ENCODE measurements around the gene ADGRD2.

Gene ADGRD2

DNA sequence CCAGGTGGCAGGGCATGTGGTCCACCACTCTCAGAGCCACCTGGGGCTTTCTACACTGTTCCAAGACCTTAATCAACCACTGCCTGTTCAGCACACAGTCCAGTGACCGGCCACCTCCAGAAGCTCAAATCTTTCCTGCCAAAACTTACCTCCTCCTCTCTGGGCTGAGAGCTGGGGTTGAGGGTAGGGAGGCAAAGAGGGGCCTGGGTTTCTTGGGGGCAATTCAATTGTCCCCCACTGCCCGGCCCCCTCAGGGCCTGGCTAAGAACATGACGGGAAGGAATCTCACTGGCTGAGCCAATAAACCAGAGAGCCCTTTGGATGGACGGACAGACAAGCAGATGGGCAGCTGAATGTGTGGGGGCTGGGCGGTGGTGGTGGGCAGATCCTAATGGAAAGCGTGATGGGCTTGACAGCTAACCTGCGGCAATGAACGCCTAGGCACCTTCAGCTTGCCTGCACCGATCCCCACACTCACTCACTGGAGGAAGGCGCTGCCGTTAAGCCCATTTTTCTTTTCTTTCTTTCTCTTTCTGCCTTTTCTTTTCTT, 51.6 kb downstream of the ADGRD2 start:
- no peak overlapping the region for H3K27ac ChIP-seq (ENCODE audit: low read length)
- peaks cover 0 to 18% of the 10 kb centered on the region in 2 donors for H3K4me1 ChIP-seq (ENCODE audit: control insufficient read depth in 1 of 2, insufficient read depth in 2 of 2, low read length in 2 of 2)
- no peaks in the 10 kb centered on the region for H3K9me3 ChIP-seq (ENCODE audit: control insufficient read depth in 1 of 2, low read length in 2 of 2)
- no peaks in the 10 kb centered on the region for H3K36me3 ChIP-seq (ENCODE audit: control insufficient read depth in 1 of 2, insufficient read depth in 2 of 2, low read length in 2 of 2)
- H3K27me3 ChIP-seq (ENCODE audit: low read depth, low read length) = peaks cover 46% of the 10 kb centered on the region
- no peak overlapping the region for H3K4me3 ChIP-seq (ENCODE audit: low read depth in 1 of 2, low read length in 2 of 2)

DNA sequence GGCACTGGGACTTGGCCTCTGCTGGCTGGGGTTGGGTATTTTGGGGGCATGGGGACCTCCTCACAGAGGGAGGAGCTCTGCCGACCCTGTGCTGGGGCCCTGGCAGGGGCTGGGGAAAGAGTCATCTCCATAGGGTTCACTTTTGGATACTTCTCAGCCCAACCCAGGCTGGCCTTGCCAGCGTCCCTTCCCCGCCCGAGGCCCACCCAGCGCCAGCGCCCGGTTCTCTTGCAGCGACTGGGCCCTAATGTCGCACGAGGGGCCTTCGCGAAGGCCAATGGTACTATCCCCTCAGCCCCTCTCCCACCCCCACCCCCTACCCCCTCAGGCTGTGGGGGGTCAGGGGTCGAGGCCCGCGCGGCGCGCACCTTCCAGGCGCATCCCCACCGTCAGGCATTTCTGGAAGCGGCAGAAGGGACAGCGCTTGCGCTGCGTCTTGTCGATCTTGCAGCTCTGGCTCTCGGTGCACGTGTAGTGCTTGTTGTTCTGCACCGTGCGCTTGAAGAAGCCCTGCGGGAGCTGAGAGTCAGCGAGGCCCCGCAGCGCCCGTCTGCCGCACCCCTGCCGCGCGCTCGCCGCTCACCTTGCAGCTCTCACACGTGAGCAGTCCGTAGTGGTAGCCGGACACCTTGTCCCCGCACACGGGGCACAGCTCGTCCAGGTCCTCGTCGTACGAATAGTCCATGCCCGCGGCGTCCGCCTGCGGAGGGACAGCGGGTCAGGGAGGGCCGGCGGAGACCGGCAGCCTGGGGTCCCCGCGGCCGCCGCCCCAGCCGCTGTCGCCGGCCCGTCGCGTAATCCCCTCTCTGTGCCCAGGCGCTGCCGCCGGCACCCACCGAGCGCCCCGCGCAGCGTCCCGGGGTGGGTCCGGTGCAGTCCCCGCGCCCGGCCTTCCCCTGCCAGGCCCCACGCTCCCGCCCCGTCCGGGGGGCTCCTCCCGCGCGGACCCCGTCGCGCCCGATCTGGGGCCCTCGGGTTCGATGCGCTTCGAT, 52.8 kb downstream of the ADGRD2 start:
- Histone ChIP-seq H3K36me3 (ENCODE audit: control insufficient read depth in 1 of 2, insufficient read depth in 2 of 2, low read length in 2 of 2) (no peaks in the 10 kb centered on the region), H3K4me3 (ENCODE audit: low read depth in 1 of 2, low read length in 2 of 2) (no peak overlapping the region), H3K4me1 (ENCODE audit: control insufficient read depth in 1 of 2, insufficient read depth in 2 of 2, low read length in 2 of 2) (peaks cover 0 to 18% of the 10 kb centered on the region in 2 donors), H3K27me3 (ENCODE audit: low read depth, low read length) (peaks cover 46% of the 10 kb centered on the region), H3K27ac (ENCODE audit: low read length) (no peak overlapping the region), H3K9me3 (ENCODE audit: control insufficient read depth in 1 of 2, low read length in 2 of 2) (no peaks in the 10 kb centered on the region)

DNA sequence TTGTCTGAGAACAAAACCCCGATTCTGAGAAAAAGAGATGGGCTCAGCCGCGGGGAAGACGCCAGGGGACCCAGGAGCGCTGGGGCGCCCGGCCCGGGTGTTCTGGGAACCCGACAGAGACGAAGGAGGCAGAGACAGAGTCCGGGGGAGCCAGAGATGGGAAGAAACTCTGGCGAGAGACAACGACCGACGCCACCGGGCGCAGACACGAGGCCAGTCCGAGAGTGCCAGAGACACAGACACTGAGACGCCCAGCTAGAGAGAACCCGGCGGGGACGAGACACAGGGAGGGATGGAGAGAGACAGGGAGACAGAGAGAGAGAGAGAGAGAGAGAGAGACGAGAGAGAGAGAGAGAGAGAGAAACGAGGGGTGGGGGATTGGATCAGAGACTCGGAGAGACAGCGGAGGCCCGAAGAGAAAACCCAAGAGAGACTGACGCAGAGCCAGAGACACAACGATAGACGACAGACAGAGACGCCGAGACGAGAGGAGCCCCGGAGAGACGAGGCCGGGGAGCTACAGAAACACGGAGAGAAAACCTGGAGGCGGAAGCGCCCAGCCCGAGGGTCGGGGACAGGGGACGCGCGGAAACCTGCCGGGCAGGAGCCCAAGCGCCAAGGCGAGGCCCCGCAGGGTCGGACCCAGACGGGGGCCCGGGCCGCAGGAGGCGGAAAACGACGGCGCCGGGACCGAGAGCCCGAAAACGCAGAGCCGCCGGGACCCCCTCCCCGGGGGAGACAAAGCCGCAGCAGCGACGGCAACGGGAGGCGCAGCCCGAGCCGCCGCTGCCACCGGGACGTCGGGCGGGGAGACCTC, 53.7 kb downstream of the ADGRD2 start:
- Histone ChIP-seq H3K4me3 (ENCODE audit: low read depth in 1 of 2, low read length in 2 of 2) (peak overlapping the region in 1 of 2 donors; percentile 49), H3K4me1 (ENCODE audit: control insufficient read depth in 1 of 2, insufficient read depth in 2 of 2, low read length in 2 of 2) (peaks cover 0 to 18% of the 10 kb centered on the region in 2 donors), H3K27ac (ENCODE audit: low read length) (no peak overlapping the region), H3K9me3 (ENCODE audit: control insufficient read depth in 1 of 2, low read length in 2 of 2) (no peaks in the 10 kb centered on the region), H3K36me3 (ENCODE audit: control insufficient read depth in 1 of 2, insufficient read depth in 2 of 2, low read length in 2 of 2) (no peaks in the 10 kb centered on the region), H3K27me3 (ENCODE audit: low read depth, low read length) (peaks cover 46% of the 10 kb centered on the region)

DNA sequence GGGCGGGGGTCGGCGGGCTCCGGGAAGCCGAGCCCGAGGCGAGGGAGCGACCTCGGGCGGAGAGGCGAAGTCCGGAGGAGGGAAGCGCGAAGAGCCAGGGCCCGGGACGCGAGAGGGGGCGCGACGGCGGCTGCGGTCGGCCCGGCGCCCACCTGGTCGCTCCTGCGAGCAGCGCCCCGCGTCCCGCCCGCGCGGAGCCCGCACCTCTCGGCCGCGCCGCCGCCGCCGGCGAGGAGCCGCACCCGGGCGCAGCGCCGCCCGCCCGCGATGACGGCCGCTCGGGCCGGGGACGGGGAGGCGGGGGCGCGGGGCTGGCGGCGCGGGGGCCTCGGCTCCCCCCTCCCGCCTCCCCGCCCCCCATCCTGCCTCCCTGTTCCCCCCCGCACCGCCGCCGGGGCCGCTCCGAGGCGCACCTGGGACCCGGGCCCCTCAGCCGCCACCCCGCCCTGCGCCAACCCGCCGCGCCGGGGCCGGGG, 54.3 kb downstream of the ADGRD2 start:
- peaks cover 46% of the 10 kb centered on the region for H3K27me3 ChIP-seq (ENCODE audit: low read depth, low read length)
- H3K4me1 ChIP-seq (ENCODE audit: control insufficient read depth in 1 of 2, insufficient read depth in 2 of 2, low read length in 2 of 2) = peaks cover 0 to 18% of the 10 kb centered on the region in 2 donors
- H3K27ac ChIP-seq (ENCODE audit: low read length) = no peak overlapping the region
- H3K9me3 ChIP-seq (ENCODE audit: control insufficient read depth in 1 of 2, low read length in 2 of 2) = no peaks in the 10 kb centered on the region
- peak overlapping the region in 1 of 2 donors; percentile 49 for H3K4me3 ChIP-seq (ENCODE audit: low read depth in 1 of 2, low read length in 2 of 2)
- no peaks in the 10 kb centered on the region for H3K36me3 ChIP-seq (ENCODE audit: control insufficient read depth in 1 of 2, insufficient read depth in 2 of 2, low read length in 2 of 2)

DNA sequence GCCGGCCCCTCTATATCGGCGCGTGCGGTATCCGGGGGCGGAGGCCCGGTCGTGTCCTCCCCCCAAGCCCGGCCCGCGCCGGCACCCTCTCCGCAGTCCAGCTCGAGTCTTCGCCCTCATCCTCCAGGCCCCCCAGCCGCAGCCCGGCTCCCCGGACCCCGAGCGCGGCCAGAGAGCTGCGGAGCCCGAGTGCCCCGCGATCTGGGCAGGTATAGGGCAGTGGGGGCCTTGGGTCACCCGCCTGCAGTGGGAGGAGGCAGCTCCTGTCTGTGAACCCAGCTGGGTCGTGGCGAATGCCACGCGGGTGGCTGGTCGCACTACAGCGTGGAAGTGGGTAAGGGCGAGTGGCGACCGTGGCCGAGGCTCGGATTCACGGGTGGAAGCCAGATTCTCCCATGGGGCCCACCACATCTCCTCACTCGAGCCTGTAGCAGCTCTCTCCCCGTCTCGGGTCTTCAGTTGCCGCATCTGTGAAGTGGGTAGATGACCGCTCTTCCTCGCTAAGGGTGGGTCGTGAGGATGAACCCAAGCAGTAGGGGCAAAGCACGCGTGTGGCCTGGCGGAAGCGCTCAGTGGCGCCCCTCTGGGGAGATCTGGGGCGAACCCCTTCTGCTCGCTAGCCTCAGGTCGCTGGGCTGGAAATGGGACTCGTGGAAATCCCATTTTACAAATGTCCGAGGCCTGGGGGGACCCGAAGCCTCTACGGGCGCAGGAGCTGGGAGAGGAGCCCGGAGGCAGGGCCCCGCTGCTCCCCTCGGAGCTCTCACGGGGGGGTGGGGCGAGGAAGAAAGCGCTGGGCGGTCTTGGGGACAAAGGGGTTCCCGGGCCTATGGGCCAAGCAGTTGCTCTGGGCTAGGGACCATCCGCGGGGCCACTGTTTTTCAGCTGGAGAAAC, 55.0 kb downstream of the ADGRD2 start:
- H3K9me3 ChIP-seq (ENCODE audit: control insufficient read depth in 1 of 2, low read length in 2 of 2) = no peaks in the 10 kb centered on the region
- no peak overlapping the region for H3K27ac ChIP-seq (ENCODE audit: low read length)
- no peak overlapping the region for H3K4me3 ChIP-seq (ENCODE audit: low read depth in 1 of 2, low read length in 2 of 2)
- no peaks in the 10 kb centered on the region for H3K36me3 ChIP-seq (ENCODE audit: control insufficient read depth in 1 of 2, insufficient read depth in 2 of 2, low read length in 2 of 2)
- peaks cover 46% of the 10 kb centered on the region for H3K27me3 ChIP-seq (ENCODE audit: low read depth, low read length)
- H3K4me1 ChIP-seq (ENCODE audit: control insufficient read depth in 1 of 2, insufficient read depth in 2 of 2, low read length in 2 of 2) = peaks cover 0 to 18% of the 10 kb centered on the region in 2 donors

DNA sequence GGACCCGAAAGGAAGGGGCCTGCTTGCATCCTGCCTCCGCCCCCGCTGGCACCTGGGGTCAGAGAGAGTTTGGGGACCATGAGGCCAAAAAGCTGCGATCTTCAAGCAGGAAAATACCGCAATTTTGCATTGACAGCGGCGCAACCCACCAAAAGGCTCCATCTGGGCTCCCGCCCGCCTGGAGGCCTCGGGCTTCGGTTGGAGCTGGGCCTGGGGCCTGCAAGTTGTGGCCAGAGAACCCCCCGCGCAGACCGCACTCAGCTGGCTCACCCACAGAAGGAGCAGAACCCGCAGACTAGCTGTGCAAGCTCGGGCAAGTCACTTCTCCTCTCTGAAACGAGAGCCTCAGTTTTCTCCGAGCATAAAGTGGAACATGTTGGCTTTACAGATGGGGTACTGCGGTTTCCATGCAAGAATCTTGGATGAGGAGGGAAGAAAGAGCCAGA, 55.7 kb downstream of the ADGRD2 start:
- Histone ChIP-seq H3K27me3 (ENCODE audit: low read depth, low read length) (peaks cover 43% of the 10 kb centered on the region), H3K36me3 (ENCODE audit: control insufficient read depth in 1 of 2, insufficient read depth in 2 of 2, low read length in 2 of 2) (no peaks in the 10 kb centered on the region), H3K4me3 (ENCODE audit: low read depth in 1 of 2, low read length in 2 of 2) (no peak overlapping the region), H3K27ac (ENCODE audit: low read length) (no peak overlapping the region), H3K9me3 (ENCODE audit: control insufficient read depth in 1 of 2, low read length in 2 of 2) (no peaks in the 10 kb centered on the region), H3K4me1 (ENCODE audit: control insufficient read depth in 1 of 2, insufficient read depth in 2 of 2, low read length in 2 of 2) (peaks cover 0 to 18% of the 10 kb centered on the region in 2 donors)

DNA sequence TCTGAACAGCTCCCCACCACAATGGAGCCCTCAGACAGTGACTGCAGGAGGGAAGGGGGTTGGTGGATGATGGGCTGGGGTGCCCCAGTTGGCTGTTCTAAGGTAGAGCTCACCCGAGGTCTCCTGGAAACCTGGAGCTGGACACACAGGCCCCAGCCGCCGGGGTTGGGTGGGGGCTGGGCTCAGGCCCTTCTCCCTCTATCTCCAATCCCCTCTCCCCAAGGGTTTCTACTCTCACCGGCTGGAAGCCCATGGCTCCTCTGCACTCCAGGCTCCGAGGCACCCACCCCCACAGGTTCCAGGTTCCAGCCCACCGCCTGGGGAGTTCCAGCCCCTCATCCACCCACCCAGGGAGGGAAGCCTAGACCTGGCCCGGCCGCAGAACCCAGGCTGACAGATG, 56.2 kb downstream of the ADGRD2 start:
- Histone ChIP-seq H3K9me3 (ENCODE audit: control insufficient read depth in 1 of 2, low read length in 2 of 2) (no peaks in the 10 kb centered on the region), H3K4me1 (ENCODE audit: control insufficient read depth in 1 of 2, insufficient read depth in 2 of 2, low read length in 2 of 2) (peaks cover 0 to 18% of the 10 kb centered on the region in 2 donors), H3K4me3 (ENCODE audit: low read depth in 1 of 2, low read length in 2 of 2) (no peak overlapping the region), H3K27ac (ENCODE audit: low read length) (no peak overlapping the region), H3K27me3 (ENCODE audit: low read depth, low read length) (peaks cover 39% of the 10 kb centered on the region), H3K36me3 (ENCODE audit: control insufficient read depth in 1 of 2, insufficient read depth in 2 of 2, low read length in 2 of 2) (no peaks in the 10 kb centered on the region)

DNA sequence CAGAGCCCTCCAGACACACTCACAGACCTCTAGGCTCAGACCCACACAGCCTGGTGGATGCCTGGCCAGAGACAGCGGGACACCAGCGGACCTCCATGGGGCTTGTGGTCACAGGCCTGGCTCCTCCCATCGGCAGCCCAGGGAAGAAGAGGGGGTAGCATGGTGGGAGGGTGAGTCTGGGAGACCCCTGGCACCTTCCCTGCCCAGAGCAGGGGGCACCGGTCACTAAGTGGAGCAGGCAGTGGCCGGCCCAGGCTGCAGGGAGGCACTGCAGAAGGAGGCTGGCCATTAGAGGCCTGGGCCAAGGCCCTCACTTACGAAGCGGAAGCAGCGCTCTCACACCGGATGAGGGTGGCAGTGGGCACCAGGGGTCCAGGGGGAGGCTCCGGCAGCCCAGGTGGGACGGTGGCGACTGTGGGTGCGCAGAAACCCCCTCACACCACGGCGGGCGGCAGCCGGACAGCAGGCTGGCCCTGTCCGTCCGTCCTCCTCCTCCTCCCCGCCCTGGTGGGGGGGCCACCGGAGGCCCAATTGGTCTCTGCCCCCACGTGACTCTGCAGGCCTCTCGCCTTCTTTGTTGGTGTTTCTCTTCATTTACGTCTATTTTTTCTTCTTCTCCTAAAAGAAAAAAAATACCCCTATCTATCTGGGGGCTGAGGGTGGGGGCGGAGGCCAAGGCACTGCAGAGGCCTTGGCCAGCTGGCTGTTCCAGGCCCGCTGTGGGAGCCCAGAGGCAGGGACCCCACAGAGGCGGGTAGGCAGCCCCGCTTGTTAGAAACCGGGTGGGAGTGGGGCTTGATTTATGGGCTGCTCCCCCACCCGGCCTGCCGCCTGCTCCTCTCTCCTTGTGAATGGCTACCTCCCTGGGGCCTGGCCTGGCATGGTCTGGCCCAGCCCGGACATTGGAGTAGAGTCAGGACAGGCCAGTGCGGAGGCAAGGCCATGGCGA, 57.0 kb downstream of the ADGRD2 start, which contains the start of gene NR5A1:
Gene NR5A1 (minus strand): TSS at position 469 of the 949 bp plus-strand sequence. CDS start 4,004 bp downstream, outside the sequence.
- Histone ChIP-seq H3K27ac (ENCODE audit: low read length) (no peak within 1 kb of the TSS), H3K9me3 (ENCODE audit: control insufficient read depth in 1 of 2, low read length in 2 of 2) (no peaks in the 10 kb centered on the region), H3K4me3 (ENCODE audit: low read depth in 1 of 2, low read length in 2 of 2) (no peak within 1 kb of the TSS), H3K36me3 (ENCODE audit: control insufficient read depth in 1 of 2, insufficient read depth in 2 of 2, low read length in 2 of 2) (no peaks in the 10 kb centered on the region), H3K4me1 (ENCODE audit: control insufficient read depth in 1 of 2, insufficient read depth in 2 of 2, low read length in 2 of 2) (peaks cover 0 to 18% of the 10 kb centered on the region in 2 donors), H3K27me3 (ENCODE audit: low read depth, low read length) (peaks cover 35% of the 10 kb centered on the region)

- no peaks in the 10 kb centered on the region for H3K9me3 ChIP-seq (ENCODE audit: control insufficient read depth in 1 of 2, low read length in 2 of 2)
- H3K4me1 ChIP-seq (ENCODE audit: control insufficient read depth in 1 of 2, insufficient read depth in 2 of 2, low read length in 2 of 2) = peaks cover 0 to 17% of the 10 kb centered on the region in 2 donors
- no peaks in the 10 kb centered on the region for H3K36me3 ChIP-seq (ENCODE audit: control insufficient read depth in 1 of 2, insufficient read depth in 2 of 2, low read length in 2 of 2)
- peaks cover 31% of the 10 kb centered on the region for H3K27me3 ChIP-seq (ENCODE audit: low read depth, low read length)
- H3K27ac ChIP-seq (ENCODE audit: low read length) = no peak overlapping the region
- no peak overlapping the region for H3K4me3 ChIP-seq (ENCODE audit: low read depth in 1 of 2, low read length in 2 of 2)
Measured at GRCh38 chr9:124507880-124508423, 57.7 kb downstream of the ADGRD2 start.

Measured in muscle layer of duodenum (tissue), 2 donors.